ENCODE measurements around the gene RELB. TPM values are rescaled to one million over a fixed set of nuclear protein-coding genes. Genes with fewer than 3 reads are reported as not detected.

Gene RELB
- total and polyA plus RNA-seq, 9 donors: 3.0 to 23.2 (median 10.1) TPM

DNA sequence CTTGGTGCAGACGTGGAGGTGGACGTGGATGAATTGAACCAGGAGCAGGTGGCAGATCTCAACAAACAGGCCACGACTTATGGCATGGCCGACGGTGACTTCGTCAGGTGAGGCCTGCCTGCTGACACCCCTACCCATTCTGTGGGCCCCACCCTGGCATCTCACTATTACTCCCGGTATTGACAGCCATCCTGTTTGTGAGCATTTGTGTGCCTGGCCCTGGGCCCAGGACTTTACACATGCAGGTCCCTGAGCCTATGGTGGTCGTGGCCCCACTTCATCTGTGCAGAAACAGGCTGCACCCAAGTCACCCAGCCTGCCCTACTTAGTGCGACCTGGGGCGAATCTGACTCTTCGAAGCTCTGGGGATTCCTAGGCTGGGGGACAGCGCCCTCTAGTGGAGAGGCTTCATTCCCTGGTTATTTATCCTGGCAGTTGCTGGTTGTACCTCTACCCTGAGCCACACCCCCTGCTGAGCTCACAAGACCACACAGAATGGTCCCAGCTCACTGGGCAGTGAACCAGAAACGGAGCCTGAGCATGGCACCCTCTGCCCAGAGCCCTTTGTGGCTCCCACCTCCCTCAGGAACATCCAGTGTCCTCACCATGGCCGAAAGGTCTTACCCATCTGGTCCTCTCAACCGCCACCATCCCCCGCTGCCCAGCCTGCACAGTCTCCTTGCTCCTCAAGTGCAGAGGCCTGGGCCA lies 58.1 kb downstream of the RELB start:
- Histone ChIP-seq H3K4me3 (no peak overlapping the region), H3K36me3 (peaks cover 4% of the 10 kb centered on the region), H3K4me1 (ENCODE audit: insufficient read depth) (no peaks in the 10 kb centered on the region), H3K9me3 (no peaks in the 10 kb centered on the region), H3K27ac (no peak overlapping the region), H3K27me3 (no peaks in the 10 kb centered on the region)
- 63 to 67% (median 63%) methylated on average over 16 of the region's 16 CpGs for WGBS, 3 donors
- DNase-seq: peak; percentile 33 to 72 (median 64)
- TF ChIP-seq, protein P1, sequence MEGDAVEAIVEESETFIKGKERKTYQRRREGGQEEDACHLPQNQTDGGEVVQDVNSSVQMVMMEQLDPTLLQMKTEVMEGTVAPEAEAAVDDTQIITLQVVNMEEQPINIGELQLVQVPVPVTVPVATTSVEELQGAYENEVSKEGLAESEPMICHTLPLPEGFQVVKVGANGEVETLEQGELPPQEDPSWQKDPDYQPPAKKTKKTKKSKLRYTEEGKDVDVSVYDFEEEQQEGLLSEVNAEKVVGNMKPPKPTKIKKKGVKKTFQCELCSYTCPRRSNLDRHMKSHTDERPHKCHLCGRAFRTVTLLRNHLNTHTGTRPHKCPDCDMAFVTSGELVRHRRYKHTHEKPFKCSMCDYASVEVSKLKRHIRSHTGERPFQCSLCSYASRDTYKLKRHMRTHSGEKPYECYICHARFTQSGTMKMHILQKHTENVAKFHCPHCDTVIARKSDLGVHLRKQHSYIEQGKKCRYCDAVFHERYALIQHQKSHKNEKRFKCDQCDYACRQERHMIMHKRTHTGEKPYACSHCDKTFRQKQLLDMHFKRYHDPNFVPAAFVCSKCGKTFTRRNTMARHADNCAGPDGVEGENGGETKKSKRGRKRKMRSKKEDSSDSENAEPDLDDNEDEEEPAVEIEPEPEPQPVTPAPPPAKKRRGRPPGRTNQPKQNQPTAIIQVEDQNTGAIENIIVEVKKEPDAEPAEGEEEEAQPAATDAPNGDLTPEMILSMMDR (IDR thresholded peaks at IDR 0.05): peak in 2 of 3 donors; percentile 37 to 65
- no peak for TF ChIP-seq POLR2A (IDR thresholded peaks at IDR 0.05)
- intact Hi-C loops (cut with DNase I): loop anchor here in 1 of 4 donors (10.0 kb wide), 1 partner anchor 155 kb away; the partner anchor contains the start of gene APOE

DNA sequence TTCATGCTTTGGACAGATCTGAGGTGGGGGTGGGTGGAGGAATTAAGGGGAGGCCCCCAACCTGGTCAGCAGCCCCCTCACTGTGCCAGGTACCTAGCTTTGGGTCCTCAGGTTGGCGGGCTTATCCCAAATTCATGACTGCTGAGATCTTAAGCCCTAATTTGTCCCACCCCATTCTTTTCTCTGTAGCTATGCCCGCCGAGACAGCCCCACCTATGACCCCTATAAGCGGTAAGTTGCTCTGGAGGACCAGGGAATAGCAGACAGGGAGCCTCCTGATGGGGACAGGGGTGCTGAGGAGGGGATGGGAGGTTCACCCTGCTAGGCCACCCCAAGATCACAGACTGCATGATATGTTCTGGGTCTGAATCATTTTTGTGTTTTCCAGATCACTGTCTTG lies 60.7 kb downstream of the RELB start:
- H3K4me3 ChIP-seq: no peak overlapping the region
- 91 to 98% (median 94%) methylated on average over 4 of the region's 4 CpGs for WGBS, 3 donors
- H3K36me3 ChIP-seq: peaks cover 4% of the 10 kb centered on the region
- H3K27me3 ChIP-seq: no peaks in the 10 kb centered on the region
- intact Hi-C loops (cut with DNase I): loop anchor here in 1 of 4 donors (5.0 kb wide), 1 partner anchor 160 kb away; no protein-coding TSS in a partner anchor
- no peak overlapping the region for H3K27ac ChIP-seq
- no peaks in the 10 kb centered on the region for H3K9me3 ChIP-seq
- DNase-seq: no peak
- TF ChIP-seq, protein P1 (IDR thresholded peaks at IDR 0.05): no peak
- no peak for TF ChIP-seq EP300 (IDR thresholded peaks at IDR 0.05)
- no peak for TF ChIP-seq POLR2A (IDR thresholded peaks at IDR 0.05)
- no peaks in the 10 kb centered on the region for H3K4me1 ChIP-seq (ENCODE audit: insufficient read depth)

DNA sequence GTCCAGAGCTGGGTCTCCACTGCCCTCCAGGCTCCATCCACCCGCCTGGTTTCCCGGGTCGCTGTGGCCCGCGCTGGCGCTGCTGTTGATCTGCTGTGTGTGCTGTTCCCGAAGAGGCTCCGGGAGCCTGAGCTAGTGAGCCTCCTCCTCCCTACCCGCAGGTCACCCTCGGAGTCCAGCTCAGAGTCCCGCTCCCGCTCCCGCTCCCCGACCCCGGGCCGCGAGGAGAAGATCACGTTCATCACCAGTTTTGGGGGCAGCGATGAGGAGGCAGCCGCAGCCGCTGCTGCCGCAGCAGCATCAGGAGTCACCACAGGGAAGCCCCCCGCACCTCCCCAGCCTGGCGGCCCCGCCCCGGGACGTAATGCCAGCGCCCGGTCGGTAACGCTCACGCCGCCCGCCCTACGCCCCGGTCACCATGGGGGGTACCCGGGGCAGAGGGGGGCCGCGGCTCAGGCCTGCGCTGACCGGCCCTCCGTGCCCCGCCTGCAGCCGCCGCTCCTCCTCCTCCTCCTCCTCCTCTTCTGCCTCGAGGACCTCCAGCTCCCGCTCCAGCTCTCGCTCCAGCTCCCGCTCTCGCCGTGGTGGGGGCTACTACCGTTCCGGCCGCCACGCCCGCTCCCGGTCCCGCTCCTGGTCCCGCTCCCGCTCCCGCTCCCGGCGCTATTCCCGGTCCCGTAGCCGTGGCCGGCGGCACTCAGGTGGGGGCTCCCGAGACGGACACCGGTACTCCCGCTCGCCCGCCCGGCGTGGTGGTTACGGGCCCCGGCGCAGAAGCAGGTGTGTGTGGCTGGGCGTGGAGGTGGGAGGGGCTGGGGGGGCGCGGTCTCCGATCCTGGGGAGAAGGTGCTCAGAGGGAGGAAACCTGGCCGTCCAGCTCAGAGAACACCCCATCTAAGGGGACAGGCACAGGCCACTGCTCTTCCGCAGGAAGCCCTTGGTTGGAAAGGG lies 62.9 kb downstream of the RELB start:
- no peak for DNase-seq
- Histone ChIP-seq H3K4me1 (ENCODE audit: insufficient read depth) (no peaks in the 10 kb centered on the region), H3K4me3 (no peak overlapping the region), H3K27me3 (no peaks in the 10 kb centered on the region), H3K36me3 (peaks cover 4% of the 10 kb centered on the region), H3K9me3 (no peaks in the 10 kb centered on the region), H3K27ac (no peak overlapping the region)
- TF ChIP-seq EP300 (IDR thresholded peaks at IDR 0.05) (no peak), POLR2A (IDR thresholded peaks at IDR 0.05) (no peak)
- TF ChIP-seq, protein P1 (IDR thresholded peaks at IDR 0.05): no peak
- WGBS, 3 donors: 93 to 95% (median 94%) methylated on average over 79 to 85 of the region's 85 CpGs
- intact Hi-C loops (cut with DNase I): loop anchor here in 1 of 4 donors (5.0 kb wide), 1 partner anchor 162 kb away; no protein-coding TSS in a partner anchor

DNA sequence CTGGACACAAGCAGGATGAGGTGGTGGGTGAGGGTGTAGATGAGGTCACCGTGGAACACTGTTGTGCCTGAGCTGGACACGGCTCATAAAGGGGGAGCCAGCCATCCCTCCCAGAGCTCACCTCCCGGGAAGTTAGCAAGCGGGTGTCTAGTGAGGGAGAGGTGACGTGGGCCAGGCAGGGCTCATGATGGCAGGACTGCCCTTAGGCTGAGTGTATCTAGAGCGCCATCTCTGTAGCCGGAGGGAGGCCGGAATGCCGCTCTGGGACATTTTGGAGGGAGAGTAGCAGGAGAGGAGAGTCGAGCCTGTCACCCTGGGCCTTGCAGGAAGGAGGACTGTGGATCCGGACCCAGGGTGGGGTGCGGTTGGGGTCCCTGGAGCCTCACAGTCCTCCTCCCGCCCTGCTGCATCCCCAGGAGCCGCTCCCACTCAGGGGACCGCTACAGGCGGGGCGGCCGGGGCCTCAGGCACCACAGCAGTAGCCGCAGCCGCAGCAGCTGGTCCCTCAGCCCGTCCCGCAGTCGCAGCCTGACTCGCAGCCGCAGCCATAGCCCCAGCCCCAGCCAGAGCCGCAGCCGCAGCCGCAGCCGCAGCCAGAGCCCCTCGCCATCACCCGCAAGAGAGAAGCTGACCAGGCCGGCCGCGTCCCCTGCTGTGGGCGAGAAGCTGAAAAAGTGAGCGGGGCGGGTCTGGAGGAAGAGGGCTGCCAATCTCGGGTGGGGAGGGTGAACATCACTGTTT lies 65.8 kb downstream of the RELB start:
- intact Hi-C loops (cut with DNase I): no loop called here
- H3K27me3 ChIP-seq: no peaks in the 10 kb centered on the region
- peaks cover 4% of the 10 kb centered on the region for H3K36me3 ChIP-seq
- no peak overlapping the region for H3K4me3 ChIP-seq
- TF ChIP-seq EP300 (IDR thresholded peaks at IDR 0.05): no peak
- DNase-seq: no peak
- H3K27ac ChIP-seq: no peak overlapping the region
- 91 to 92% (median 91%) methylated on average over 35 to 38 of the region's 38 CpGs for WGBS, 3 donors
- no peaks in the 10 kb centered on the region for H3K9me3 ChIP-seq
- no peaks in the 10 kb centered on the region for H3K4me1 ChIP-seq (ENCODE audit: insufficient read depth)
